GM19467 (cell line): ENCODE data around the gene IGSF9B.
A peak's percentile ranks its signal among the peaks of the same experiment; 100 is the strongest.

ENCODE experiments used
- ATAC-seq: cut with Tn5 transposase; IDR thresholded peaks from one replicate; pipeline ENCODE4 v1.9.1; 2021; ENCODE audit warnings: mild to moderate bottlenecking, moderate library complexity; ENCODE audit not compliant: unreplicated experiment

Gene IGSF9B

DNA sequence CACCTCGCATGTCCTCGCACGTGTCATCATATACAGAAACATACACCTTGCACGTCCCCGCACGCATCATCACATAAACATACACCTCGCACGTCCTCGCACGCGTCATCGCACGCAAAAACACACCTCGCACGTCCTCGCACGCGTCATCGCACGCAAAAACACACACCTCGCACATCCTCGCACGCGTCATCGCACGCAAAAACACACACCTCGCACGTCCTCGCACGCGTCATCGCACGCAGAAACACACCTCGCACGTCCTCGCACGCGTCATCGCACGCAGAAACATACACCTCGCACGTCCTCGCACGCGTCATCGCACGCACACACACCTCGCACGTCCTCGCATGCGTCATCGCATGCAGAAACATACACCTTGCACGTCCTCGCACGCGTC is 16.7 kb downstream of the IGSF9B start:
- no peak for ATAC-seq

DNA sequence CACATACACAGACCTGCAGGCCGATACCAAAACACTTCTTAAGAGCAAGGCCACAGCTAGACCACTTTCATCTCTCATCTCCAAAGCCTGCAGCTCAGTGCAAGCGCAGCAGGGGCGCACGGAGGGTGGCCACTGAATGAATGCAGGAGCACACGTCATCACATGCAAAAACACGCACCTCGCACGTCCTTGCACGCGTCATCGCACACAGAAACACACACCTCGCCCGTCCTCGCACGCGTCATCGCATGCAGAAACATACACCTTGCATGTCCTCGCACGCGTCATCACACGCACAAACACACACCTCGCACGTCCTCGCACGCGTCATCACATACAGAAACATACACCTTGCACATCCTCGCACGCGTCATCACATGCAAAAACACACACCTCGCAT is 17.2 kb downstream of the IGSF9B start:
- ATAC-seq = no peak

DNA sequence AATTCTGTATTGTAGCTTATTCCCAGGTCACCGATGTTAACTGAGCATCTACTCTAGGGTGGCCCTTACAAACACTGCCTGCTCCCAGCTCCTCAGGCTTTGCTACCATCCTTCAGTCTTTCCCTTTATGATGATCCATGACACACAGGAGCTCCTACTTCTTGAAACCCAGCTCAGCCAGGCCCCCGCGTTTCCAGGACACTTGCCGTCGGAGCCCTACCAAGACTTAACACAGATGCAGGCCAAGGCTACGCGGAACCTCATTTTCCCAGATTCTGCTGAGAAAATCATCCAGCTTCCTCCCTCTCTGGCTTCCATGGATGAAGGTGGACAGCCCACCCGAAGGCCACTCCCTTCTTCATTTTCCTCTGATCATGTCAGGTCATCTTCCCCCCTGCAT is 18.6 kb downstream of the IGSF9B start:
- ATAC-seq = no peak

DNA sequence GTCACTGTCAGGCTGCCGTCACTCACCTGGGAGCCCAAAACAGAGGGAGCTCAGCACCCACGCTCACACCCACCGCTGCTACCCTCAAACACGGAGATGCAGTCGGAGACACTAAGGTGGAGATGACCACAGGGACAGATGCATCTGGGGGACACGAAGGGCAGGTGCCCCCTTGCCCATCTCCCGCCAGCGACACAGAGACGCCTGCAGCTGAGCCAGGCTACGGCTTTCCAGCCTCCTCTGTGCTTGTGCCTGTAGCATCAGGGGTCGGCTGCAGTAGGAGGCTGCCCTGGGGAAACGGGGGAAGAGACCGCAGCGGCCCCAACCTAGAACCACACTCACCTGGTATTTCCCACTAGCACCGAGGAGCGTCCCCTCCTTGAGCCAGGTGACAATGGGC is 19.3 kb downstream of the IGSF9B start:
- no peak for ATAC-seq

DNA sequence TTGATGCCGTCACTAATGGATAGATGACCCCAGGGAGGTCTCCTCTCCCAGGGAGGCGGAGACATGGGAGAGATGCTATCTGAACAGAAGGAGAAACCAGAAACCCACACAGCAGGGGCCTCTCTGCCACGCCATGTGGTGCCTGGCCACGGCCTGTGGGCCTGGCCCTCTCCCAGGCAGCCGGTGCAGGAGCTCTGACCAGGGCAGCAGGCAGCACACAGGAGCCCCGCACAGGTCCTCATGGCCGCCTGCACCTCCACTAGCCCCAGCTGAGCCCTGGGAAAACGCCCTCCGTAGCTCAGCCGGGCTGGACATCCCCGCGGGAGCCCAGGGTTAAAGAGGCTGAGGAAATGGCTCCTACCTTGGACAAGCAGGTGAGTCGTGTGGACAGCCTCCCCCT is 19.8 kb downstream of the IGSF9B start:
- no peak for ATAC-seq

DNA sequence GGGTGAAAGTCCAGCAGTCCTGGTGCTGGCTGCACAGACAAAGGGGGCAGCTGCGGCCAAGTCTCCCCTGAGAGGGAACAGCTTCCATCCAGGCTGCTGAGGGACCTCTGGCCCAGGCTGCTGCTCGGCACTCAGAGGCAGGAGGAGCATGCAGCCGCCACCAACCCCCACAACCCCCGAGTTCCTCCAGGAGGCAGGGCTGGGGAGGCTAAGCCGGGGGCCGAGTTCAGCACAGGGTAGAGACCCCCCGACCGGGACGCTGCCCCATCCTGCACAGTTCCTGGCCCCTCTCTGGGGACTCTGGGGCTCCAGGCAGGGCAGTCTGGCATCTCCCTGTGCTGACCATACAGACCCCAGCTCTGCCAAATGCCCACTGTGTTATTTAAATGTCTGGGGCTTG is 20.2 kb downstream of the IGSF9B start:
- ATAC-seq = no peak

DNA sequence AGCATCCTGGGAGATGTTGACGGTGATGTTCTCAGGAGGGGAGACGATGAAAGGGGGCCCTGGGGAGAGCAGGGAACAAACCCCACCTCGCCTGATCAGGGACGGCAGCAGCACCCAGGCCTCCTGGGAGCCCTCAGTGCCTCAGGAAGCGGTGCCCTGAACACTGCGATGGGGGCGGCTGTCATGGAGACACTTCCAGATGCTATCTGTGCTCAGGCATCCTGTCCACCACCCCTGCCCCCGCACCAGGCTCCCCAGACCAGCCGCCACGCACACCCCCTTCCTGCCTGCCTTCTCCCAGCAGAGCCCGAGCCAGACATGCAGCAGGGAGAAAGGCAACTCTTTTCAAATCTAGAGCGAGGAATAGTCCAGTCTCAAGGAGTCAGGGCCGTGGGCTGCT is 20.6 kb downstream of the IGSF9B start:
- no peak for ATAC-seq

DNA sequence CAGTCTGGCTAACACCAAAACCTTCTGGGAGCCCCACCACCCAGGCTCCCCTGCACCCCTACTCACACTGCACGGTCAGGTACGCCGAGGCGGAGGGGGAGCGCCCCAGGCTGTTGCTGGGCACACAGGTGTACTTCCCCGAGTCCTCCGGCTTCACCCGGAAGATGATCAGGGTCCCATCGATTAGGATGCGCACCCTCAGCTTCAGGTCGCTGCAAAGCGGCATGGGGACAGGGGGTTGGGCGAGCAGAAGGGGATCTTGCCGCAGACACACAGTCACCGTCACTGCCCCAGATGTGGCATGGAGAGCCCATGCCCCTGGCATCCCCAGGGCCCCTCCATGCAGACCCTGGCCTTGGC is 21.2 kb downstream of the IGSF9B start:
- ATAC-seq = no peak

DNA sequence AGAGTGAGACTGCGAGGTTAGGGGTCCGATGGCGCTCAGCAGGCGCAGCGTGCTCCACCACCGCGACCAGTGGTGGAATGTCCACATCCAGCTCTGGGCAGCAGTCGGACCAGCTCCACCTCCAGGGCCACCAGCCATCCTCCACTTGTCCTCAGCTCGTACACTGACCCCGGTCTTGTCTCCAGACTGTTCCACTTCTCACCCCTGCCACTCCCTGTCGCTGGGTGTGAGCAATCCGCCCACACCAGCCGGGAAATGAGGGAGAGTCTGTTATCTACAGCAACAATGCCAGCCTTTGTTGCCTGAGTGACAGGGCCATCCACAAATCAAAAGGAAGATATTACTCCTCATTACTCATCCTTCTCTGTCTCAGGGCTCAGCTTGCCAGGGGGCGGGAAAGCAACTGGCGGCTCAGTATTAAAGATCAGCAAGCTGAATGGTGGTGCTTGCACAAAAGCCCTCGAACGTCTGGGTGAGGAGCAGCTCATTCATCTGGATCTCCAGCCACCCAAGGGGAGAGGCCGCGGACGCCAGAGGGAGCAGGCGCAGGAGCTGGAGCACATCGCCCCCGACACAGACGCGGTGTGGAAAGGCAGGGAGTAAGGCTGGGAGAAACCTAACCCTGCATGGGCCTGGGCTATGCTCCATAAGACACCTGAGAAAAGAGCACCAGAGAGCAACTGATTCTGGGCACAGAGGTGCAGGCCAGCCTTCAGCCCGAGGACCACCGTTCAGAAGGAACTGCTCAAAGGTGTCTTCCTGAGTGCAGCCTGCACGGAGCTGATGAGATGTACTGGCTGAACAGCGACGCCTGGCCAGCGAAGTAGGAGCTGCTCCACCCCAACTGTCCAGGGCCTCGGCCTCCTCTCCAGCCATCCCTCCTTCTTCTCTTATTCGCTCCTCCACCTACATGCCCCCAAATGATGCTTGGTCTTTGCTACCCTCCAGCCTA is 21.9 kb downstream of the IGSF9B start:
- ATAC-seq = no peak

DNA sequence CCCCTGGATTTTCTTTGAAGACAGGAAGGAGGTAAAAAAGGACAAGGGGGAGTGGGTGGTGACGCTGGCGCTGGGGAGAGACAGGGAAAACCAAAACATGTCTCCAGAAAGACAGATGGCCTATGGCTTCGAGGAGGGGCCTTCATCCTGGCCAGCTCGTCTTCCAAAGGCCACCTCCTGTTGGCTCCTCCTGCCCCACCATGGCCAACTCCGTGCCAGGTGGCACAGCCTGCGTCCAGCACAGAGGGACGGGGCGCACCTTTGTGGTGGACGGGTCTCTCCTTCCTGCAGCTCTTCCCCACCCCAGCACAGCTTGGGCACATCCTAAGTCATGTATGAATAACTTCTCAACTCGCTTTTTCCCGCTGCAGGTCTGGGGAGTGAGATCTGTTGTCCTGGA is 22.7 kb downstream of the IGSF9B start:
- no peak for ATAC-seq

DNA sequence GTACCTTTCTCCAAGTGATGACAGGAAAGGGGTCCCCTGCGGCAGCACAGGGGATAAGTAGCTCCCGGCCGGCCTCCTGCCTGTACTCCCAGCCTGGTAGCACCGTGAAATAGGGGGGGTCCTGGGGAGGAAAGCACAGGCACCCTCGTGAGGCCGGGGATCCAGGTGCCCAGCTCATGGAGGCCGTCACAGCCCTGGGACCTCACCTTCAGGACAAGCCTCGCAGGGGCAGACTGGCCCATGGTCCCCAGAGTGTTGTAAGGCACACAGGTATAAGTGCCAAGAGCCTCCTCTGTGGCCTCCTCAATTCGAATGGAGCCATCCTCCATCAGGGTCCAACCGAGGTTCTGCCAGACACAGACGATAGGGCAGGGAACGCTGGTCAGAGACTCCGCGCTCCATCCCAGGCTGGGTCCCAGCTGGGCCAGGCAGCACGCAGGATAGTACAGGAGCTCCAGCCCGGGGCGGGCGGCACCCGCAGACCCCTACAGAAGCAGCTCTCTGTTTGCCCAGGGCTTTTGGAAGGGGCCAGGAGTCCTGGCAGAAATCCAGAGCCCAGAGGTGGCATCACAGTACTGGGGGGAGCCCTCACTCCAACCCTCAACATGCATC is 25.2 kb downstream of the IGSF9B start:
- ATAC-seq = no peak

DNA sequence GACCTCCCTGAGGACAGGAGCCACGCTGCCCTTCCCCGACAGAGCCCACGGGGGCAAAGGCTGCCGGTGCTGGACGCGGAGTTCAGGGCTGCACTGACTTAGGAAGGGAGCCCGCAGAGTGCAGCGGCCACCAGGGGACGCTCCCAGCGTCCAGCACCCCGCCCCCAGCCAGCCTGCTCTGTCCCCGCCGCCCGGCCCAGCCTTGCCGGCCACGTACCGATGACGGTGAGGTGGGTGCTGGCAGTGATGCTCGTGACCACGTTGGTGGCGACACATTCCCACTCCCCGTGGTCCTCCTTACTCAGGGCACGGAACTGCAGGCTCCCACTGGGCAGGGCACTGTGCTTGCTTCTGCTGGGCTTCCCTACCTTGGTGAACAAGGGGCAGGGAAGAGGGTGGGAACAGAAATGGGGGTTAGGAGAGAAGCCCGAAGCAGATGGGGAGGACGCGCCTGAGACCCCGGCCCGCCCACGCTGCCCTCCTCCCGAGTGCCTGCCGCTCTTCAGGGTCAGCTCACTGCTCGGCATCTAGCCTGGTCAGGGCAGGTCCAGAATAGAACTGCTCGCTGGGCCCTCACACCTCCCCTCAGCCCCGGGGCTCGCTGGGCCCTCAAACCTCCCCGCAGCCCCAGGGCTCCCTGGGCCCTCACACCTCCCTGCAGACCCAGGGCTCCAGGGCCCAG is 25.9 kb downstream of the IGSF9B start:
- ATAC-seq = no peak

DNA sequence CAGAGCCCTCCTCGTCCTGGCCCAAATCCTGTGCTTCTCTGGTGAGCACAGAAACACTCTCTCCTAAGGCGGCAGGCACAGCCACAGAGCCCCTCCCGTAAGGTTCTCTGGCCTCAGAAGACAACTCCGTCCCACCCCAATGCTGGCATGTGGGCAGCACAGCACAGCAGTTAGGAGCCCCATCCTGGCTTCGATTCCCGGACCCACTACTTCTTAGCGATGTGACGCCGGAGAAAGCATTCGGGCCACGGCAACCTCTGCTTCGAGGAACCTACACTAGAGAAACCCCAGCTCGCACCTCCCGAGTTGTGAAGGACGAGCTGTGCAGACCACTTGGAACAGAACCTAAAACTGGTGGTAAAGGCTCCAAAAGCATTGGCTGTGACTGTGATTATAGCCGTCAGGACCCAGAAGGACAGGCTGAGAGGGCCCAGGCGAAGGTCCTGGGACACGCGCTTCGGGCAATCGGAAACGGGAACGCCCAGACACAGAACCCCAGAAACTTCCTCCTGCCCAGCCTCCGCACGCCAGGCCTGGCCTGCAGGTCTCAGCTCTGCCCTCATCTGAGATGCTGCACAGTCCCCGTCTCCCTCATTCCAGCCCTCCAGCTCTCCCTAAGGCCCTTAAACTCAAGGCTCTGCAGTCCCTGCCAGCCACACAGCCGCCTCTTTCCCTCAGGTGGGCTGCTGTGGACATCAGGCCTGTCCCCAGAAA is 26.6 kb downstream of the IGSF9B start:
- no peak for ATAC-seq

DNA sequence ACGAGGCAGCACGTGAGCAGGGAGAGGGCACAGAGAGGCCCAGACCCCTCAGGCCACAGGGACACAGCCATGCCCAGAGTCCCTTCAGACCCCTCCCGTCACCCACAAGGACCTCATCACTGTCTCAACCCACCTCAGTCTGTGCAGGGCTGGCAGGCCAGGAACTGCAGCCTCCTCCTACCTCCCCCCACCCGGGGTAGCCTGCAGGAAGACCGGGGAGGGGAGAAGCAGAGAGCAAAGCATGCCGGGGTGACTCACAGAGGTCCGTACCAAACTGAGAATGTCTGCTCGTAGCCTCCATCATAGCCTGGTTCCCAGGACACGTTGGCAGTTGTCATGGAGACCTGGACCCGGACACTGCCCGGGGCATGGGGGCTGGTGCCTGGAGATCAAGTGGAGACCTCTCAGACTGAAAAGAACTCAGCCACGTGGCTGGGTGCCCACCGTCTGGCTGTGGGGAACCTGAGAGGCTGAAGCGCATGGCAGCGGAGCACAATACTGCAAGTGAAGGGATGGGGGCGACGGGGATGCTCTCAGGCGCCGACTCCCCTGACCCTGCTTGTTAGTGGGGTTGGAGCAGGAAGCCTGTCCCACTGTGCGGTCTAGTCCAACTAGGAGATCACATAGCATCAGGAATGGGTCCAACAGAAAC is 27.2 kb downstream of the IGSF9B start:
- ATAC-seq = no peak

DNA sequence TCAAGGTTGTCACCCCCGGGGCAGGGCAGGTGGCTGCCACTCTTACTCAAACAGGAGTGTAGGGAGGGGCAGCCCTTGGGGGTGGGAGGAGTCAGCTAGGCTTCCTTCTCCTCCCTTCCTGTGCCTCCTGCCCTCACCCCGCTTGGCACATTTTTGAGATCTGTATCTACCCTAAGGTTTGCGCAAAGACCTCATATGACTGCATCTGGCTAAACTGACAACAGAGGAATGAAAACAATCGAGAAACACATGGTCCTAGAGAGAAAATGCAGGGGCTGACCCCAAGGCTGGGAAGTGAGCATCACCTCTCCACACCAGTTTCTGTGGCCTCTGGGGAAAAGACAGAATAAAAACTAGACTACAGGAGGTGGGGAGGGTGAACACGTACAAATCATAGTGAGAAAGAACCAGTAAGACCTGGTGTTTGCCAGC is 28.1 kb downstream of the IGSF9B start:
- no peak for ATAC-seq

DNA sequence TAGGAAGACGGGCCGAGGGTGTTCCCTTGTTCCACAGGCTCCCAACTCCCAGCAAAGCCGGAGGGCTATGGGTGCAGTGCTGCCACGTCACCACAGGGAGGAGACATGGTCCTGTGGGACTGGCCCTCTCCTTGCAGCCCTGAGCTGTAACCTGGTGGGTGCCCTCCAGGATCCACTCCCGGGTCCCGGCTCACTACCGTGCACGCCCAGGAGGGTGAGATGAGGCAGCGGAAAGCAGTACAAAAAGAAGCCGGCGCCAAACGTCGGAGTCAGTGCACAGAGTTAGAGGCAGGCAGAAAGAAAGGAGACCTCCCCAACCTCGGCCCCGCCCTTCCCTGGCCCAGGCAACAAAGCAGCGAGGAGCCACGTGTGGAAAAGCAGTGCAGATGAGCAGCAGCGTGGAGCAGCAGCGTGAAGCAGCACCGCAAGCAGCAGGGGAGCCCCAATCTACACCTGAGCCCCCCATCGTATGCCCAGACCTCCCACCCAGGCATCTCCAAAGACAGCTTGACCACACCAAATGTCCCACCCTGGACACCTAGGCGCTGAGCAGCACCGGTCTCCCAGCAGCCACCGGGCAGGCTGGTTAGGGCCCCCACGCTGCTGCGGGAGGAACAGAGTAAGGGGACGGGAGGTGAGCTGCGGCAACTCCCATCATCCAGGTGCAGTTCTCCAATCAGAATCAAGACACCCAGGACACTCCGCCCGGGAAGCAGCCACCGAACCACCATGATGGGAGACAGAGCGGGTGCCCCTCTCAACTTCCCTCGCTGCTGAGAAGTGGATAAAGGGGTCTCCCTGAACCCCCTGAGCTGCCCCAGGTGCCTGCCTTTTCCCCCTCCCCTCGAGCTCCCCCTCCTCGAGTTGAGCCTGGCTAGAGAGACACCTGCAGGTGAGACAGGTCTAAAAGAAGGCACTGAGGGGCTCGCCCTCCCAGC is 28.8 kb downstream of the IGSF9B start:
- ATAC-seq = peak; percentile 77

DNA sequence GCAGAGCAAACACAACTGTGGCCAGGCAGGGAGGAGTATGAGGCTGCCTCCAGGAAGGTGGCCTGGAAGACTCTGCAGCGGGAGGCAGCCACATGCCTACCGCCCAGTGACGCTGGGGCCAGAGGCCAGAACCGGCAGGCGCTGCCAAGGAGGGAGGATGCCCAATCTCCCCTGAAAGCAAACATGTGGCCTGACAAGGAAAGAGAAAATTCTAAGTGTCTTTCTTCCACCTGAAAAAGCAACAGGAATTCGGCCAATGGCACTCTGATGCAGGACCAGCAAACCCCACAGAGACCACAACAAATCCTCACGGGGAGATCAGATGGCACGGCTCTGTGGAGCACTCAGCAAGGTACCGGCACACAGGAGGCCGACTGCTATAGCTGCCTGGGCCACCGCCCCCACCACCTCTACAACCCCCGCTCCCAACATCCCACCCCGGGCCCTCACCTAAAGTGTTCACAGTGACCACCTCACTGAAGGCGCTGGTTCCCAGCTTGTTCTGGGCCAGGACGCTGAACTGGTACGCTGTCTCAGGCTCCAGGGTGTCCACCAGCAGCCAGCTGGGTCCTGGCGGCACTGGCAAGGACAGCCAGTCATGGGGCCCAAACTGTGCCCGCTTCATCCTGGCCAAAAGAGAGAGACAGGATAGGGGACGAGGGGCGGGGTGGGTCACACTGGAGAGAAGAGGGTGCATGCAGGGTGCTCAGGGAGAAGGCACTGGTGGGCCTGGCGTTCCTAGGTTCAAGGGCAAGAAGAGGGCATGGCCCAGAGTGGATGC is 30.1 kb downstream of the IGSF9B start:
- ATAC-seq = no peak

DNA sequence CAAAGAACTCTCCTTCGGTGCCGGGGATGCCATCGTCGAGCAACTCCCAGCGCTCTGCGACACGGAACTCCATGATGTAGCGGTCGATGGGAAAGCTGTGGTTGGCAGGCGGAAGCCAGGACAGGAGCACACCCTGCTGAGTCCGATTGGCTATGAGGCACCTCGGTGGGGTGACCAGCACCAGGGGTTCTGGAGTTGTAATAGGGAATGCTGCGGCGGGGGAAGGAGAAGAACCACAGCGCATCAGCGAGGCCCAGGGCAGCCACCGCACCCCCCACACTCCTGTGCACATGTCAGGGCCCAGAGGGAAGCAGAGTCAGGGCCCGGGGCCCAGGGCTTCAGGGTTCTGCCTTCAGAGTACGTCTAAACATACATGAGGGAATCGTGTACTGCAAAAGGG is 31.0 kb downstream of the IGSF9B start:
- ATAC-seq = no peak

DNA sequence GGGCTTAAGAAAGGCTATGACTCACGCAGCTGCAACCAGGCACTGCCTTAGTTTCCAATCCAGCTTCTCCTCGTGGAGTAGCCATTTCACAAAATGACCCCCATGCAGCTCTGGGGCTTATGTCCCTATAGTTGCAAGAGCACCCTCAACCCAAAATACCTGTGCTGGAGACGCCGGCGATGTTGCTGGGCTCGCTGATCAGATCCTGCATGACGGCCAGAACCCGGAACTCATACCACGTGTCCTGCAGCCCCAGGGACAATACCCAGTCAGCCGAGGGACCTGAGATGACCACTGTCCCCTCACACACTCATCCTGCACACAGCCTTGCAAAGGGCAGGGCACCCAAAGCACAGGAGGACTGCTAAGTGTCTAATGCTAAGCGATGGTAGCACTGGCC is 32.1 kb downstream of the IGSF9B start:
- no peak for ATAC-seq
